Heart left ventricle (tissue), 16 donors: Measurements from ENCODE around the gene EIF3J. TPM values are rescaled to one million over a fixed set of nuclear protein-coding genes. Genes with fewer than 3 reads are reported as not detected.

Source experiments
- ATAC-seq, 4 donors: fragments of 200-7000 bp; cut with Tn5 transposase; one replicate each; pipeline ENCODE4 v1.9.1; 2020 to 2022; ENCODE audit warnings: moderate library complexity in 4 of 4, mild to moderate bottlenecking in 3 of 4, moderate number of reproducible peaks in 1 of 4
- DNase-seq, 5 donors: peaks; one replicate each; pipeline ENCODE4 v3.0.0-alpha.2; 2020
- H3K27ac ChIP-seq, 12 donors: fragments of 200-600 bp; sonication (generic) in 4 of 12; one replicate each; pipeline versions ENCODE4 v1.5.0 to v1.8.0; 2016 to 2022; ENCODE audit warnings: mild to moderate bottlenecking in 2 of 12
- H3K27me3 ChIP-seq, 9 donors: fragments of 200-600 bp; sonication (generic) in 2 of 9; one replicate each; pipeline versions ENCODE4 v1.5.1 to v1.8.0; 2016 to 2022; ENCODE audit warnings: mild to moderate bottlenecking in 3 of 9
- H3K36me3 ChIP-seq, 9 donors: fragments of 200-600 bp; sonication (generic) in 2 of 9; one replicate each; pipeline versions ENCODE4 v1.5.0 to v1.8.0; 2018 to 2022; ENCODE audit warnings: mild to moderate bottlenecking in 2 of 9
- H3K4me1 ChIP-seq, 12 donors: fragments of 200-600 bp; sonication (generic) in 4 of 12; one replicate each; pipeline versions ENCODE4 v1.5.0 to v1.8.0; 2016 to 2022; ENCODE audit warnings: mild to moderate bottlenecking in 3 of 12
- H3K4me3 ChIP-seq, 12 donors: fragments of 200-600 bp; sonication (generic) in 4 of 12; one replicate each; pipeline versions ENCODE4 v1.5.0 to v1.8.0; 2017 to 2022; ENCODE audit warnings: mild to moderate bottlenecking in 9 of 12, moderate library complexity in 4 of 12
- H3K9me3 ChIP-seq, 12 donors: fragments of 200-600 bp; sonication (generic) in 4 of 12; one replicate each; pipeline versions ENCODE4 v1.5.0 to v1.8.0; 2016 to 2022; ENCODE audit warnings: mild to moderate bottlenecking in 1 of 12
- POLR2A ChIP-seq, 2 donors: fragments of 450-650 bp; IDR thresholded peaks; one replicate each; pipeline ENCODE4 v1.6.1; 2017; ENCODE audit warnings: antibody characterized with exemption in 2 of 2, mild to moderate bottlenecking in 2 of 2, moderate library complexity in 2 of 2
- WGBS, 4 donors: extraction: QIAGEN DNeasy Blood & Tissue Kit in 2 of 4; methylation state at CpG; one replicate each; pipeline versions ENCODE4 v1.1.5 to v1.1.7; 2013 to 2018; 5-methylcytosine and 5-hydroxymethylcytosine counted together
- intact Hi-C, 10 donors: fragments of 100-400 bp; cut with DNase I; formaldehyde crosslinking; loops; one replicate each; pipeline versions ENCODE4 v1.11.1 to v1.14.2; 2022
- long read RNA-seq, 3 donors: library from polyadenylated mRNA; unstranded; transcript quantifications; one replicate each; pipeline ENCODE4 v2.0.0, GENCODE V29; 2020 to 2021
- polyA plus RNA-seq, 2 donors: library from polyadenylated mRNA; stranded (reverse); fragments of 200-250 nt; gene quantifications; one replicate each; pipeline ENCODE4 v1.2.3, GENCODE V29; 2013
- total RNA-seq, 9 donors: library from RNA; depleted of rRNA in 2 of 9; stranded (reverse); fragments of >200 nt in 2 of 9; fragmentation: NEBNext Ultra II Directional in 3 of 9; extraction: Animal tissue kit (Norgen Biotek cat#: 25700) in 3 of 9; gene quantifications; one replicate each; pipeline versions ENCODE4 v1.1.0 to v1.2.4, GENCODE V29; 2016 to 2023
- TF ChIP-seq, protein P1 (sequence below), 12 donors: fragments of 200-600 bp; sonication (generic) in 4 of 12; IDR thresholded peaks; one replicate each; pipeline versions ENCODE4 v1.5.0 to v1.8.0; 2018 to 2022; ENCODE audit warnings: antibody characterized with exemption in 12 of 12, mild to moderate bottlenecking in 5 of 12
- donor health status: ischemic (EF 13 %, LVEDD 7.1; RV severe dilation, severe dysfunction).
- donor health status: healthy with polysubstance abuse.
- donor health status: DM: no; HTN: yes; CAD: no.
- donor health status: DM: no; HTN: no; CAD: no.
- donor health status: ischemic (EF 25% LVEDD 6.9; RV normal size, moderate dysfunction).
- donor health status: ischemic (EF 25% LVEDD 5.7; RV mildly dilated, moderate dysfunction).
- donor health status: healthy.
- donor health status: DM: yes; HTN: yes; CAD: no.
- donor health status: ischemic (EF 35%, LVEDD 5.7; RV mildly dilated, moderate dysfunction).
- donor health status: nonischemic (EF 11% LVEDD 7.7; RV severe dilation, severe dysfunction).
- donor health status: DM: yes; HTN: yes; CAD: no.
- donor health status: PGD.
- donor health status: ischemic (EF 29% LVEDD 5.4; RV normal size, mild dysfunction).
- donor health status: nonischemic (EF 23%, LVEDD 6.1; RV moderate dilation, normal function).

EIF3J gene, protein sequence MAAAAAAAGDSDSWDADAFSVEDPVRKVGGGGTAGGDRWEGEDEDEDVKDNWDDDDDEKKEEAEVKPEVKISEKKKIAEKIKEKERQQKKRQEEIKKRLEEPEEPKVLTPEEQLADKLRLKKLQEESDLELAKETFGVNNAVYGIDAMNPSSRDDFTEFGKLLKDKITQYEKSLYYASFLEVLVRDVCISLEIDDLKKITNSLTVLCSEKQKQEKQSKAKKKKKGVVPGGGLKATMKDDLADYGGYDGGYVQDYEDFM
- 100 to 1,000 TPM in 1 of 9 donors, 10 to 100 TPM in 8; 30.4 to 116 (median 71.6) TPM for total RNA-seq
- polyA plus RNA-seq = 100 to 1,000 TPM in 1 of 2 donors, 10 to 100 TPM in 1; 30.8 to 107 TPM
- long read RNA-seq, donor 1, transcript EIF3J-201 (8 exons, 2,569 nt) = major isoform, 41 of 68 reads
- long read RNA-seq, donor 1, partial matches to known transcripts = 21 of 68 reads
- long read RNA-seq, donor 1, other reads (novel, unspliced or antisense) = 6 of 68 reads
- long read RNA-seq, donor 2, transcript EIF3J-201 (8 exons, 2,569 nt) = major isoform, 44 of 110 reads
- long read RNA-seq, donor 2, partial matches to known transcripts = 56 of 110 reads
- long read RNA-seq, donor 2, other reads (novel, unspliced or antisense) = 6 of 110 reads
- long read RNA-seq, donor 3, transcript EIF3J-201 (8 exons, 2,569 nt) = major isoform, 29 of 55 reads
- long read RNA-seq, donor 3, partial matches to known transcripts = 22 of 55 reads
- long read RNA-seq, donor 3, other reads (novel, unspliced or antisense) = 4 of 55 reads

DNA sequence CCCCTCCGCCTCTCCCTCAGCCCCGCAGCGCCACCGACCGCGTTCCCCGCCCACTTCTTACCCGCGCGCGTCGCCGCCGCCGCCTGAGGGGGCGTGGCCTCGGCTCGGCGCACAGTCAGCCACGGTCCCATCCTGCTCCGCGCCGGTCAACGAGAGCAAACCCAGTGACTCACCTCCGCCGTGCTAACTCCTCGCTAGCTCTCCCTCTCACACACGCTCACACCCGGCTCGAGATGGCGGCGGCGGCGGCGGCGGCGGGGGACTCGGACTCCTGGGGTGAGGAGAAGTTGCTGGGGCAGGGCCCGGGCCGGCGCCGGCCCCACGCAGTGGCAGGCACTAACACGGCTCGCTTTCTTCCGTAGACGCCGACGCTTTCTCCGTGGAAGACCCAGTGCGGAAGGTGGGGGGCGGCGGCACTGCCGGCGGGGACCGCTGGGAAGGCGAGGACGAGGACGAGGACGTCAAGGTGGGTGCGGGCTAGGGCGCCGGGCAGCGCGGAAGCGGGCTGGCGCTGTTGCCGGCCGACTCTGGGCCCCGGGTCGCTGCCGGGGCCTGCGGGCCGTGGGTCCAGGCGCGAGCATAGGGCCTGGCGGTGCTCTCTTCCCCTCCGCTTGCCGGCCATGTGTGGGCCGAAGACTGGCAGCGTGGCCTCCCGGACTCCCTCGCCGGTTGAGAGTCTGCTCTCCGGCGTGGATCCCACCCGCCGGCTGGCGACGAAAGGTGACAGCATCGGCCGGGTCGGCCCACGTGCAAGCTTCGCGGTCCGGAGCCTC is at the start of gene EIF3J:
TSS of gene EIF3J (plus strand) at position 186 of the 773 bp plus-strand sequence. CDS start at position 234, 48 bp downstream.
- H3K27ac ChIP-seq = peak within 1 kb of the TSS; percentile 83 to 99 (median 97)
- peaks cover 5 to 46% (median 33%) of the 10 kb centered on the region in 12 donors for H3K4me1 ChIP-seq
- 0 to 1% (median 0%) methylated on average over 41 to 97 of the region's 97 CpGs for WGBS, 4 donors
- H3K4me3 ChIP-seq = peak within 1 kb of the TSS; percentile 66 to 99 (median 94)
- intact Hi-C loops = loop anchor here in 3 of 10 donors (2.0 to 10.0 kb wide), 2 partner anchors 110 to 112 kb away; partner anchors contain the start of gene CTDSPL2 (in 3 of the 3)
- DNase-seq = peak; percentile 96 to 97 (median 97)
- ATAC-seq = peak; percentile 93 to 97 (median 94)
- no peaks in the 10 kb centered on the region for H3K27me3 ChIP-seq
- TF ChIP-seq, protein P1, sequence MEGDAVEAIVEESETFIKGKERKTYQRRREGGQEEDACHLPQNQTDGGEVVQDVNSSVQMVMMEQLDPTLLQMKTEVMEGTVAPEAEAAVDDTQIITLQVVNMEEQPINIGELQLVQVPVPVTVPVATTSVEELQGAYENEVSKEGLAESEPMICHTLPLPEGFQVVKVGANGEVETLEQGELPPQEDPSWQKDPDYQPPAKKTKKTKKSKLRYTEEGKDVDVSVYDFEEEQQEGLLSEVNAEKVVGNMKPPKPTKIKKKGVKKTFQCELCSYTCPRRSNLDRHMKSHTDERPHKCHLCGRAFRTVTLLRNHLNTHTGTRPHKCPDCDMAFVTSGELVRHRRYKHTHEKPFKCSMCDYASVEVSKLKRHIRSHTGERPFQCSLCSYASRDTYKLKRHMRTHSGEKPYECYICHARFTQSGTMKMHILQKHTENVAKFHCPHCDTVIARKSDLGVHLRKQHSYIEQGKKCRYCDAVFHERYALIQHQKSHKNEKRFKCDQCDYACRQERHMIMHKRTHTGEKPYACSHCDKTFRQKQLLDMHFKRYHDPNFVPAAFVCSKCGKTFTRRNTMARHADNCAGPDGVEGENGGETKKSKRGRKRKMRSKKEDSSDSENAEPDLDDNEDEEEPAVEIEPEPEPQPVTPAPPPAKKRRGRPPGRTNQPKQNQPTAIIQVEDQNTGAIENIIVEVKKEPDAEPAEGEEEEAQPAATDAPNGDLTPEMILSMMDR (IDR thresholded peaks at IDR 0.05) = no peak
- TF ChIP-seq POLR2A (IDR thresholded peaks at IDR 0.05) = peak in 1 of 2 donors; percentile 55
- H3K36me3 ChIP-seq = peaks cover 0 to 41% (median 17%) of the 10 kb centered on the region in 9 donors
- H3K9me3 ChIP-seq = no peaks in the 10 kb centered on the region

DNA sequence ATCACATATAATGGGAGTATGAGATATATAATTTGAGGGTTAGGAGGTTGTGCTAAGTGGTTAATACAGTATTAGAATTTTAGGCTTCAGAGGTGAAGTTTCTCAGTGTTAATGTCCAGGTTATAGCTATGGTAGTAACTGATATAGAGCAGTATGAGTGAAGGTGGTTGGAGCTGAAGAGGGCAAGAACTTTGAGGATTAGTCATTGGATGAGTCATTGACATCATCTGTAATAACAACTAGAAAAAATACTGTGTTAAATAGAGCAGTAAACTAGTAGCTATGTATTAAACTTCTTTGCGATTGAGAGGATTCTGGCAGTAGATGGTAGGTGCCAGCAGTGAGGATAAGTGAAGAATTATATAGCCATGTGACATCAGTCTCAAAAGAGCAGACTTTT is 47.5 kb upstream of the EIF3J start:
- Histone ChIP-seq H3K36me3 (peaks cover 0 to 93% (median 72%) of the 10 kb centered on the region in 9 donors), H3K4me1 (peaks cover 0 to 7% (median 0%) of the 10 kb centered on the region in 12 donors), H3K27ac (no peak overlapping the region), H3K9me3 (no peaks in the 10 kb centered on the region), H3K27me3 (no peaks in the 10 kb centered on the region), H3K4me3 (no peak overlapping the region)
- no peak for TF ChIP-seq POLR2A (IDR thresholded peaks at IDR 0.05)
- TF ChIP-seq, protein P1 (IDR thresholded peaks at IDR 0.05) = no peak
- intact Hi-C loops = no loop called here
- DNase-seq (no peak), ATAC-seq (peak in 2 of 4 donors; percentile 50 to 62)
- WGBS, 4 donors = 81 to 96% (median 89%) methylated on average over 1 of the region's 1 CpG

DNA sequence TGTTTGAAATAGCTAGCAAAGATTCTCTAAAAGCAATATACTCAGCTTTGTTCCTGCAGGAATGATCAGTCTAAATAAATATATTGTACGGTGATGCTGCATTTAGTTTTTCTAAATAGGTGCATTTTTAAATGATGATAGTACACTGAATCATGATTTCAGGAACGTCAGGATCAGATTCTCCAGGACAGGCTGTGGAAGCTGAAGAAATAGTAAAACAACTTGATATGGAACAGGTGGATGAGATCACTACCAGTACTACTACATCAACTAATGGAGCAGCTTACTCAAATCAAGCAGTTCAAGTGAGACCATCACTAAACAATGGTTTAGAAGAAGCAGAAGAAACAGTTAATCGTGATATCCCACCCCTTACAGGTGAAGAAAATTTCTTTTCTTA is 46.3 kb upstream of the EIF3J start:
- TF ChIP-seq, protein P1 (IDR thresholded peaks at IDR 0.05) = no peak
- TF ChIP-seq POLR2A (IDR thresholded peaks at IDR 0.05) = no peak
- H3K36me3 ChIP-seq = peaks cover 0 to 91% (median 72%) of the 10 kb centered on the region in 9 donors
- intact Hi-C loops = no loop called here

More for the DNA sequence above, 46.3 kb upstream of the EIF3J start:
- no peaks in the 10 kb centered on the region for H3K9me3 ChIP-seq
- DNase-seq (no peak), ATAC-seq (no peak)
- no peak overlapping the region for H3K4me3 ChIP-seq
- no peaks in the 10 kb centered on the region for H3K27me3 ChIP-seq
- 83 to 84% (median 84%) methylated on average over 3 of the region's 3 CpGs for WGBS, 4 donors
- H3K27ac ChIP-seq = no peak overlapping the region
- peaks cover 0 to 7% (median 0%) of the 10 kb centered on the region in 12 donors for H3K4me1 ChIP-seq
